Endodermal cell (in vitro differentiated cells): Measurements from ENCODE around the gene TCF7L2. TPM values are rescaled to one million over a fixed set of nuclear protein-coding genes. Genes with fewer than 3 reads are reported as not detected.

Experiments used
- DNase-seq: peaks from one replicate; pipeline ENCODE4 v3.0.0-alpha.2; 2017
- H3K27ac ChIP-seq: 2 replicates; pipeline ENCODE4 v1.5.1; 2013; ENCODE audit warnings: mild to moderate bottlenecking, low read depth, low read length, moderate library complexity
- H3K27me3 ChIP-seq: 2 replicates; pipeline ENCODE4 v1.6.1; 2013; ENCODE audit warnings: mild to moderate bottlenecking, low read length, moderate library complexity; ENCODE audit not compliant: insufficient read depth, control insufficient read depth, poor library complexity, severe bottlenecking
- H3K36me3 ChIP-seq: 2 replicates; pipeline ENCODE4 v1.7.0; 2013; ENCODE audit warnings: mild to moderate bottlenecking, low read length, moderate library complexity; ENCODE audit not compliant: control insufficient read depth, insufficient read depth
- H3K4me1 ChIP-seq: one replicate; pipeline ENCODE4 v1.7.0; 2013; ENCODE audit warnings: low read length; ENCODE audit not compliant: control insufficient read depth, insufficient read depth
- H3K4me3 ChIP-seq: 2 replicates; pipeline ENCODE4 v1.5.1; 2013; ENCODE audit warnings: mild to moderate bottlenecking, low read length, moderate library complexity
- H3K9ac ChIP-seq: 2 replicates; pipeline ENCODE4 v1.6.1; 2013; ENCODE audit warnings: mild to moderate bottlenecking, low read length, moderate library complexity; ENCODE audit not compliant: poor library complexity, severe bottlenecking; ENCODE audit errors: extremely low read depth
- H3K9me3 ChIP-seq: 2 replicates; pipeline ENCODE4 v1.6.1; 2013; ENCODE audit warnings: mild to moderate bottlenecking, low read length, moderate library complexity; ENCODE audit not compliant: control insufficient read depth
- H3K27ac Mint-ChIP-seq: 2 replicates; pipeline ENCODE4 v1.8.0; 2020; ENCODE audit warnings: mixed read lengths
- H3K27me3 Mint-ChIP-seq: 2 replicates; pipeline ENCODE4 v1.8.0; 2021; ENCODE audit warnings: mild to moderate bottlenecking, mixed read lengths; ENCODE audit not compliant: insufficient read depth
- H3K36me3 Mint-ChIP-seq: 2 replicates; pipeline ENCODE4 v1.8.0; 2020; ENCODE audit warnings: low read depth, mixed read lengths
- H3K4me1 Mint-ChIP-seq: 2 replicates; pipeline ENCODE4 v1.8.0; 2020; ENCODE audit warnings: mixed read lengths
- H3K4me3 Mint-ChIP-seq: 2 replicates; pipeline ENCODE4 v1.8.0; 2020; ENCODE audit warnings: mild to moderate bottlenecking, moderate library complexity, mixed read lengths
- H3K9me3 Mint-ChIP-seq: 2 replicates; pipeline ENCODE4 v1.8.0; 2020; ENCODE audit warnings: mild to moderate bottlenecking, mixed read lengths
- WGBS, 2 experiments: methylation state at CpG; one replicate each; pipeline versions ENCODE4 v1.1.5 to v1.1.7; 2013; ENCODE audit warnings: missing lambda C conversion rate in 2 of 2, mixed read lengths in 1 of 2; ENCODE audit not compliant: insufficient coverage in 1 of 2, insufficient read length in 1 of 2; 5-methylcytosine and 5-hydroxymethylcytosine counted together
- total RNA-seq, 2 donors: library from RNA; stranded (reverse); fragmentation: NEBNext Ultra II Directional in 1 of 2; extraction: Animal tissue kit (Norgen Biotek cat#: 25700) in 1 of 2; gene quantifications; 2 replicates in 1 of 2; 3 replicates in 1 of 2; pipeline ENCODE4 v1.2.1, GENCODE V29; 2021
- TF ChIP-seq, protein P1 (sequence below): fragments of 200-600 bp; sonication (generic); conservative IDR thresholded peaks from 2 replicates; pipeline ENCODE4 v1.5.0; 2021; ENCODE audit warnings: antibody characterized with exemption, mild to moderate bottlenecking

Gene TCF7L2
- total RNA-seq, 2 donors from 2014 or later = 73.2 to 105 TPM

GRCh38 chr10:112927980-112928379 lies 22.1 kb upstream of the TCF7L2 start:
- Histone ChIP-seq H3K4me3 (no peak overlapping the region), H3K4me1 (no peaks in the 10 kb centered on the region), H3K27me3 (no peaks in the 10 kb centered on the region), H3K27ac (no peak overlapping the region), H3K9ac (no peak overlapping the region), H3K9me3 (peaks cover 8% of the 10 kb centered on the region), H3K36me3 (no peaks in the 10 kb centered on the region)
- WGBS, 2 experiments = 79 to 83% methylated on average over 2 of the region's 2 CpGs
- peaks cover 8% of the 10 kb centered on the region for H3K4me1 Mint-ChIP-seq
- no peak overlapping the region for H3K4me3 Mint-ChIP-seq
- no peaks in the 10 kb centered on the region for H3K27me3 Mint-ChIP-seq
- peaks cover 2% of the 10 kb centered on the region for H3K9me3 Mint-ChIP-seq
- no peak overlapping the region for H3K27ac Mint-ChIP-seq
- TF ChIP-seq, protein P1, sequence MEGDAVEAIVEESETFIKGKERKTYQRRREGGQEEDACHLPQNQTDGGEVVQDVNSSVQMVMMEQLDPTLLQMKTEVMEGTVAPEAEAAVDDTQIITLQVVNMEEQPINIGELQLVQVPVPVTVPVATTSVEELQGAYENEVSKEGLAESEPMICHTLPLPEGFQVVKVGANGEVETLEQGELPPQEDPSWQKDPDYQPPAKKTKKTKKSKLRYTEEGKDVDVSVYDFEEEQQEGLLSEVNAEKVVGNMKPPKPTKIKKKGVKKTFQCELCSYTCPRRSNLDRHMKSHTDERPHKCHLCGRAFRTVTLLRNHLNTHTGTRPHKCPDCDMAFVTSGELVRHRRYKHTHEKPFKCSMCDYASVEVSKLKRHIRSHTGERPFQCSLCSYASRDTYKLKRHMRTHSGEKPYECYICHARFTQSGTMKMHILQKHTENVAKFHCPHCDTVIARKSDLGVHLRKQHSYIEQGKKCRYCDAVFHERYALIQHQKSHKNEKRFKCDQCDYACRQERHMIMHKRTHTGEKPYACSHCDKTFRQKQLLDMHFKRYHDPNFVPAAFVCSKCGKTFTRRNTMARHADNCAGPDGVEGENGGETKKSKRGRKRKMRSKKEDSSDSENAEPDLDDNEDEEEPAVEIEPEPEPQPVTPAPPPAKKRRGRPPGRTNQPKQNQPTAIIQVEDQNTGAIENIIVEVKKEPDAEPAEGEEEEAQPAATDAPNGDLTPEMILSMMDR = no peak
- H3K36me3 Mint-ChIP-seq = no peaks in the 10 kb centered on the region
- no peak for DNase-seq

DNA sequence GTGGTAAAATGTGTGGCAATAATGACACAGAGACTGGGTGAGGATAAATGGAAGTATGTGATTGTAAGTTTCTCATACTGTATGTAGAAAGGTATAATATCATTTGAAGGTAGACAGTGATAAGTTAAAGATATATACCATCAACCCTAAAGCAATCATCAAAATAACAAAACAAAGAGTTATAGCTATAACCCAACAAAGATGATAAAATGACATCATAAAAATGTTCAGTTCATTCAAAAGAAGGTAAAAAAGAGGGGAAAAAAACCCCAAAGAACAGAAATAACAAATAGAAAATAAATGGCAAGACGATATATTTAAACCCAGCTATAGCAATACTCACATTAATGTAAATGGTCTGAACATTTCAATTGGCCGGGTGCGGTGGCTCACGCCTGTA lies 17.4 kb upstream of the TCF7L2 start:
- Mint-ChIP-seq H3K27me3 (peaks cover 6% of the 10 kb centered on the region), H3K4me1 (peaks cover 7% of the 10 kb centered on the region), H3K36me3 (no peaks in the 10 kb centered on the region), H3K27ac (no peak overlapping the region), H3K4me3 (no peak overlapping the region), H3K9me3 (peaks cover 2% of the 10 kb centered on the region)
- Histone ChIP-seq H3K9ac (no peak overlapping the region), H3K4me3 (no peak overlapping the region), H3K36me3 (no peaks in the 10 kb centered on the region), H3K9me3 (peaks cover 8% of the 10 kb centered on the region), H3K27ac (no peak overlapping the region), H3K27me3 (no peaks in the 10 kb centered on the region), H3K4me1 (no peaks in the 10 kb centered on the region)
- DNase-seq = no peak
- 93 to 95% methylated on average over 3 to 4 of the region's 4 CpGs for WGBS, 2 experiments
- TF ChIP-seq, protein P1 = no peak

- Histone ChIP-seq H3K4me3 (no peak overlapping the region), H3K36me3 (no peaks in the 10 kb centered on the region), H3K4me1 (peaks cover 4% of the 10 kb centered on the region), H3K9me3 (peaks cover 8% of the 10 kb centered on the region), H3K27me3 (no peaks in the 10 kb centered on the region), H3K9ac (no peak overlapping the region), H3K27ac (no peak overlapping the region)
- Mint-ChIP-seq H3K27me3 (peaks cover 6% of the 10 kb centered on the region), H3K9me3 (peaks cover 2% of the 10 kb centered on the region), H3K36me3 (no peaks in the 10 kb centered on the region), H3K4me1 (peaks cover 10% of the 10 kb centered on the region), H3K4me3 (no peak overlapping the region), H3K27ac (no peak overlapping the region)
- TF ChIP-seq, protein P1 = no peak
- WGBS, 2 experiments = 83 to 91% methylated on average over 2 of the region's 2 CpGs
- DNase-seq = no peak
Measured at GRCh38 chr10:112934193-112934592, 15.9 kb upstream of the TCF7L2 start.
